GM18858 (cell line): ENCODE results near the gene IRF2.
A peak's percentile ranks its signal among the peaks of the same experiment; 100 is the strongest.

Source experiments
- ATAC-seq: cut with Tn5 transposase; IDR thresholded peaks from one replicate; pipeline ENCODE4 v1.9.1; 2021; ENCODE audit not compliant: unreplicated experiment

The IRF2 gene

DNA sequence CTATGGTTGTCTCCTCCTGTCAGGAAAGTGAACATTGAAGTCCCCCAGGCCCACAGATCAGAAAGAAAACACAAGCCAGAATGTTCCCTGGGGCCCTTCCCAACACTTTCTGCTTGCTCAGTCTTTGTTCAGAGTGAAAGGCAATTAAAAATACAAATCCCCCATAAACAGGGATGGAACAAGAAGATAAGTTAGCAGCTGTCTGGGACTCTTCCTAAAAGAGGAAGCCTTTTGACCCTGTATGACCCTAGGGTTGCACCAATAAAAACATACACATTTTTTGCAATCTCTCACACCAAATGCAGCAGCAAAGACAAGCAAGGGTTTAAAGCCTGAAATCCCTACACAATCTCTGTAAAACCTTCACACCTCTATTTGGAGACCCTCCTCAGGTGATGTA lies 22.6 kb downstream of the IRF2 start:
- ATAC-seq: no peak

DNA sequence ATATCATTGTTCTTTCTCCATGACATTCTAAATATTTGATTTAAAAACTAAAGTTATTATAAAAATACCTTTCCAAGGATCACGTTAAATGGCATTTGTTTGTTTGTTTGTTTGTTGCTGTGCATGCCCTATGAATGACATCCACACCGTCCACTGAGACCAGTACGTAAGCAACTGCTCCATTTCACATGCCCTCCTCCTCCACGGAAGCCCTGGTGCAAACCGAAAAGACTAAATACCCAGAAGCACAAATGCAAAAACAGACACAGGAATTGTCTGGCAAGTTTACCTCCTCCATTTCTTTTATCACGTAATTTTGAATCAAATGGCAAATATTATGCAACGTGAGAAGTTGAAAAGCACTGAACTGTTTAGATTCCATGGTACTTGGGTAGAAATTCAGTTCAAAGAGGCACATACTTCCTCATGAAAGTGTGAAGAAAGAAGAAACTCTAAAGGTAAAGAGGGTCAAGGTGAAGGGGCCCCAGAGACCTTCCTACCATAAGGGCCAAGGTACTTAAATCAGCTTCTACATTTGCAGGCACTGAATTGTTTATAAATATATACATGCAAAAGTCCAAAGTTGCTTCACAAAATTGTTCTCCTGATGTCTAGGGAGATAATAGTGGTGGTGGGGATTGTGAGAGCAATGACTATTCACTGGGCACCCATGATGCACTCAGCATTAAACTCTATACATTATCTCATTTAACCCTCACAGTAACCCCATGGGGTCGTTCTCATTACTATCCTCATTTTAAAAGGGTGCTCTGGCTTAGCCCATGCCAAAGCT lies 23.4 kb downstream of the IRF2 start:
- ATAC-seq: no peak

DNA sequence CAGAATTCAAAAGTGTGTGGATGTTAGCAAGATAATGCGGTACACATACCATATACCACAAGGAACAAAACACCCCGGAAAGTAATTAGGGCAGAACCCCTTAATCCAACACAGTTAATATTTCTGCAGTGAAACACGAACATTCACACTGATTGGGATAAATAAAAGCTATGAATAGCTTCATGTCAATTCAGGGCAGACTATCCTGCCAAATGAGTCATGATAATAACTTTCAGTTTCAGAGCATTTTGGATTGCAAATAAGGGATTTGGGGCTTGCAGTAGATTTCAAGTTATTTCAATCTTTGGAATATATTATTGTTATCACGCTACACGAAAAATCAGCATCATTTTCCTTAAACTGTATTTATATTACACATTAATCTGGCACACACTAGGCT lies 24.3 kb downstream of the IRF2 start:
- no peak for ATAC-seq

GRCh38 chr4:184448821-184449220 lies 25.5 kb downstream of the IRF2 start:
- no peak for ATAC-seq

DNA sequence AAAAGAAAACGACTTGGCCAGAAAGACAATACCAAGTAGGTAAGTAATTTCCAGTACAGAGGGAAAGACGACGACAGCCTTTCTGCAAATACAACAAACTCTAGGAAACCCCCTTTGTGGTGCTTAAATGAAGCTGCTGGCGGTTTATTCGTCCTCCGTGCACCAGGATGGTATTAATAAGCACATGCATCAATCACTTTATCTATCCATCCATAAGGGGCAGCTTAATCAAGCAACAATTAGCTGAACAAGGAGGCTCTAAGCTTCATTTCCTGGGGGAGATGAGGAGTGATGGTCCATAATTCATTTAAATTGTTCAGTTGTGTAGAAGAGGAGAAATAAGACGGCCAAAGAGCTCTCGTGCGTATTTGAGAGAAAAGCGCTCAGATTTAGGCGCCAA lies 26.2 kb downstream of the IRF2 start:
- ATAC-seq: no peak

DNA sequence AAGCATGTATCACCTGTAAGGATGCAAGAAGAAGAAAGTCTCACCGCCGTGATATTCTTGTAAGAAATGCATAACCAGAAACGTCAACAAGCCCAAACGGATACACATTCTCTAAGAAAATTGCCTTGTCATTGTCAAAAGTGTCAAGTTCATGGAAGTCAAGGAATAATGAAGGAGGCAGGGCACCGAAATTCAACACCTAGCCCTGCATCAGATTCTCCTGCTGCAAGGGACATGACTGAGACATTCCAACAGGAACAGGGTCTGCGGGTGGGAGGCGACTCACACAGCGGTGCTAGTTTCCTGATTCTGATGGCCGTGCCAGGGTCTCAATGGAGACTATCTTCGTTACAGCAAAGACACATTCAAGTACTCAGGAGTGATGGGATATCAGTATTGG lies 26.7 kb downstream of the IRF2 start:
- ATAC-seq: no peak

DNA sequence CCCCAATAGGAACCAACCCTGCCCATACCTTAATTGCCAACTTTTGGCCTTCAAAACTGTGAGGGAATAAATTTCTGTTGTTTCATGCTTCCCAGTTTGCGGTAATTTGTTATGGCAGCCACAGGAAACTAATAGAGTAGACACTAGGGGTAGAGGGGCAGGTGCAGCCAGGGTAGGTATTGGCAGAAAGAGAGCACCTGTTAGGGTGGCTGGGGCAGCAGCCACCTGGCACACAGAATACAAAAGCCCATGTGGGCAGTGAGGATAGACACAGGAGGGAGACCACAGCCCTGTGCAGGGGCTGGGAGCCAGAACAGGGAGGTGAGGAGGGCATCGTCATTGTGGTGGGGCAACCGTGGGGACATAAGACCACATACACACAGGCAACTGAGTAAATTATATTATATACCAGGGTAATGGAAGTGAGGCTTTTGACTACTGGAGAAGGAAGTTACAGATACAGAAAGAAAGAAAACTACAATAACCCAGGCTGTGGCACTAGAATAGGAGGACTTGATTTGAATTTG lies 28.2 kb downstream of the IRF2 start:
- no peak for ATAC-seq

- ATAC-seq: peak; percentile 72
Observed at GRCh38 chr4:184444953-184445309, 29.4 kb downstream of the IRF2 start.

DNA sequence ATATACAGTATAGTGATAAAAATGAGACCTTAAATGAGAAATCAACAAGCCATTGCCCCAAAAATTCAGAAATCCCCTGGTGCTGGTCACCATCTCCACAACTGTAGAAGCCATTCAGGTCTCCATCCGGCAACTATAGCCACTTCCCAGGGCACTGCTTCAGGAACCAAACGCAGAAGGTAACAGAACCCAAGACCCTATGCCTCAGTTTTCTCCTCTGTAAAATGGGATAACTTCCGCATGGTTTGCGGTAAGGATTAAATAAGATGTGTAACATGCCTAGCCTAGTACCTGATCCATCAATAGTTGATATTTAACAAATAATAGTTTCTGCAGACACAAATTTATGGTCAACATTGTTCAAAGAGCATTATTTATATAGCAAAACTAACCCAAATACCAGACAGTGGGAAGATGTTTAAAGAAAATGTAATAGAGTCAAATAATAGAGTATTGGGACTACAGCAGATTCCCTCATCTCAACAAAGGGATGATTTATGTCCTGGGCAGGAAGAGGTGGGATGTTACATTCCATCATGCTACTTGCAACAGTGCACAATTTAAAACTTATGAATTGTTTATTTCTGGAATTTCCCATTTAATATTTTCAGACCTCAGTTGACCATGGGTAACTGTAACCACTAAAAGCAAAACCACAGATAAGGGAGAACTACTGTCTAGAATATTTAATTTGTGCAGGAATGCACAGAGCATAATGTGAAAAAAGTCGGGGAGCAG lies 30.0 kb downstream of the IRF2 start:
- ATAC-seq: no peak

- no peak for ATAC-seq
Observed at GRCh38 chr4:184443318-184443717, 31.0 kb downstream of the IRF2 start.

- no peak for ATAC-seq
Observed at GRCh38 chr4:184442314-184442635, 32.1 kb downstream of the IRF2 start.

GRCh38 chr4:184441461-184442313 lies 32.7 kb downstream of the IRF2 start:
- no peak for ATAC-seq

DNA sequence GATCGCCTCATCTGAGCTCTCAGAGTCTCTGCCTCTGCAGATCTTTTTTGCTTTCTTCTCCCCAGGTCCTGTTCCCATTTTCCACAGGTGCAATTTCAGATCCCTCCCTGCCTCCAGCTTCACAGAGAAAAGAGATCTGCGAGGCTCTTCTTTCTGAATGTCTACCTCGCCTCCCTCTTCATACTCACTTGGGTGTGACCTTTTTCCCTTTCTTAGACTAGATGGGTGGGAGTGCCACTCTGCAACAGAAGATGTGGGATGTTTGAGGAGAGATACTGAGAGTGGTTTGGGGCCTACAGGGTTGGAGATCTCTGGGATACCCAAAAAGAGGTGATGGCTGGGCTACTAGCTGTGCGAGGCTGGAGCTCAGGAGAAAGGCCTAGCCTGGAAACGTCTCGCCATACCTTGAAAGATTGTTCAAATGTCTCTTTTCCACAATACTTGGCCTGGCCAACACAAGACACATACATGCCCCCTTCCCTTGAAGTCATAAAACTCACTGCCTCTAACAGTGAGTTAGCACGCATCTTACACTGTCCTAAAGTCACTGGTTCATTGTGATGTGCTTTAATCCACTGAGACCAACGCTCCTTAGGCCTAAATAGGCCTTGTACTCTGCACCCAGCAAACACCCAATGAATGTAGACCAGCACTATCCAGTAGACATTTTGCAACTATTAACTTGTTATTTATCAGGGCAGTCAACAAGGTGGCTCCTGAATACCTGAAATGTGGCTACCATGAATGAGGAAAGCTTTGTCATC lies 33.6 kb downstream of the IRF2 start:
- ATAC-seq: no peak

- no peak for ATAC-seq
Observed at GRCh38 chr4:184439856-184440594, 34.3 kb downstream of the IRF2 start.

DNA sequence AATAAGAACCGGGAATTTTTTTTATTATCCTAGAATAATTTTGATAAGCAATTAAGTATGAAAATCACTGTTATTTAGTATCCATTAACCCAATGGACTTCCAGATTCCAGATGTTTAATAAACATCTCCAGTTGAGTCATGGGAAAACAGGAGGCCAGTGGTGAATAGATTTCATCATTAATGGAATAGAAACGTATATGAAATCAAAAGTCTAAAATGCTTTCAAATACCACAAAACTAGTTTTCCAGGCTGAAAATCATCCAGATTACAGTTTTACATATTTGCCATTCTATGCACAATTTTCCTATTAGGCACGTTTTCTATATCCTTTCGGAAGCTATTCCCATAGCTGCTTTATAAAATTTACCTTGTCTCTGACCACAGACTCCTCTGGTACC lies 35.0 kb downstream of the IRF2 start:
- no peak for ATAC-seq

DNA sequence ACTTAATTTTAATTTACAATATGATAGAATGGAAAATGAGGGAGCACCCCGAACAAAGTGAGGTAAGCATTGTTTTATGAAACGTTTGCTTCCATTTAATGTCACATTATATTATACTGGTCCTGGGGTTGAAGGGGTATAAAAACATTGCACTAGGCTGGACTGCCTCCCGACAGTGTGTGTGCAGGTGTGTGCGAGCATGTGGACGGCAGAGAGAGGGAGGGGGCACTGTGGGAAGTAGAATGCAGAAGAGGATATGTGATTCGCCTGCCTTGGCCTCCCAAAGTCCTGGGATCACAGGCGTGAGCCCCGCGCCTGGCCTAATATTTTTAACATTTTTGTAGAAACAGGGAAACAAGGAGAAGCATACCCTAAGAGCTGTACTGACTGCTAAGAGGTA lies 36.0 kb downstream of the IRF2 start:
- no peak for ATAC-seq

DNA sequence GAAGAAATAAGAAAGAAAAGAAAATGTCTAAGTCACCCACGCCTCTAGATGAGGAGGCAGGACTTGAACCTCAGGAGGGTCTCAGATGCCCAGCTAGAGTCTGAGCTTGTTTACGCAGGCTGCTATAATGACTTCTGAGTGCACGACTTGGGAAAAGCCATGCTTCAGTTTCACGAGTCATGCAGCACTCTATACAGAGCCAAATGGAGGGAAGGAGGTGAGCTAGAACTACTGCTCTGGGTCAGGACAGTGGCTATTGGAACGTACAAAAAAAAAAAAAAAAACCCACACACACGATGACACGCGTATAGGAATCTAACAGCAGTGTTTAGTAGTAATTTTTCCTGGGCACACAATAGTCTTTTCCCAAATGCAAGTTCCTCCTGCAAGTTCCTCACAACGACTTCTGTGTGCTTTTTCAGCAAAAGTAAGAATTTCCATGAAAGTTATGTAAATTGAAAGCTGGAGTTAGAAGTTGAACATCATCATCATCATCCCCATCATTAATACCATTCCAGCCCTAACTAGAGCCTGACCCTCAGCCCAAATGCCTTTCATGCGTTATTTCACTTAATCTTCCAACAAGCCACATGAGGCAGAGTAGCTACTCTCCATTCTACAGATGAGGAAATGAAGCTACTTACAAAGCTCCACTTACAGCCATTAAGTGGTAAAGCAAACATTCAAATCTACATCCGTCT lies 36.6 kb downstream of the IRF2 start:
- ATAC-seq: no peak

DNA sequence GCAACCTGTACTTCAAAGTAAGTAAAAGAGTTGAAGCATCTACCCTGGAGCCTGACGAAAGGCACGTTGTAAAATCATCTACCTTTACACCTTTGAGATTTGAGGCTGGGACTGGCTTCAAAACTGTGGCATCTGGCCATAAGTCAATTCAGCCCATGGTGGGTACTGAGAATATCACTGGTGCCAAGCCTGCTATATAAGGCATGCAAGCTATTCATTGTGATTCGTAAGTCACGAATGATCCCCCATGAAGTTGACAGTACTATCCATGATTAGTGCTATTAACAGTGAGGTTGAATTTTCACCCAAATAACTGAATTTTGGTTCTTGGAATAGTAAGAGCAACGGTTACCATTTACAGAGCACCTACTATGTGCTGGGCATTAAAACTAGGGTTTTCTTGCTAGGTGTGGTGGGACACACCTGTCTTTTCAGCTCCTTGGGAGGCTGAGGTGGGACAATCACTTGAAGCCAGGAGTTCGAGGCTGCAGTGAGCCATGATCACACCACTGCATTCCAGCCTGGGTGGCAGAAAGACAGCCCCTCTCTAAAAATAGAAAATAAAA lies 39.8 kb downstream of the IRF2 start:
- ATAC-seq: no peak

- ATAC-seq: no peak
Observed at GRCh38 chr4:184434021-184434420, 40.3 kb downstream of the IRF2 start.
